Coronary artery (tissue), 2 donors: ENCODE data around the gene GPR148.

Experiments
- DNase-seq: peaks from one replicate; pipeline ENCODE4 v3.0.0-alpha.2; 2017; ENCODE audit warnings: low spot score
- H3K27ac ChIP-seq, 2 donors: fragments of 200-600 bp; sonication (generic); one replicate each; pipeline ENCODE4 v1.5.1; 2016 to 2019
- H3K4me3 ChIP-seq: fragments of 200-600 bp; sonication (generic); 2 replicates; pipeline ENCODE4 v1.5.1; 2016; ENCODE audit warnings: mild to moderate bottlenecking, moderate library complexity
- CTCF ChIP-seq: fragments of 200-600 bp; sonication (generic); IDR thresholded peaks from one replicate; pipeline ENCODE4 v1.5.1; 2019; ENCODE audit warnings: antibody characterized with exemption

GPR148 gene

GRCh38 chr2:130755256-130756052 lies 26.6 kb downstream of the GPR148 start, which contains the start of gene AMER3:
TSS of gene AMER3 (plus strand) at chr2:130755540. CDS start at chr2:130762073, 6,533 bp downstream.
- Histone ChIP-seq H3K4me3 (peak within 1 kb of the TSS; percentile 57), H3K27ac (no peak within 1 kb of the TSS)
- no peak for TF ChIP-seq CTCF
- no peak for DNase-seq

DNA sequence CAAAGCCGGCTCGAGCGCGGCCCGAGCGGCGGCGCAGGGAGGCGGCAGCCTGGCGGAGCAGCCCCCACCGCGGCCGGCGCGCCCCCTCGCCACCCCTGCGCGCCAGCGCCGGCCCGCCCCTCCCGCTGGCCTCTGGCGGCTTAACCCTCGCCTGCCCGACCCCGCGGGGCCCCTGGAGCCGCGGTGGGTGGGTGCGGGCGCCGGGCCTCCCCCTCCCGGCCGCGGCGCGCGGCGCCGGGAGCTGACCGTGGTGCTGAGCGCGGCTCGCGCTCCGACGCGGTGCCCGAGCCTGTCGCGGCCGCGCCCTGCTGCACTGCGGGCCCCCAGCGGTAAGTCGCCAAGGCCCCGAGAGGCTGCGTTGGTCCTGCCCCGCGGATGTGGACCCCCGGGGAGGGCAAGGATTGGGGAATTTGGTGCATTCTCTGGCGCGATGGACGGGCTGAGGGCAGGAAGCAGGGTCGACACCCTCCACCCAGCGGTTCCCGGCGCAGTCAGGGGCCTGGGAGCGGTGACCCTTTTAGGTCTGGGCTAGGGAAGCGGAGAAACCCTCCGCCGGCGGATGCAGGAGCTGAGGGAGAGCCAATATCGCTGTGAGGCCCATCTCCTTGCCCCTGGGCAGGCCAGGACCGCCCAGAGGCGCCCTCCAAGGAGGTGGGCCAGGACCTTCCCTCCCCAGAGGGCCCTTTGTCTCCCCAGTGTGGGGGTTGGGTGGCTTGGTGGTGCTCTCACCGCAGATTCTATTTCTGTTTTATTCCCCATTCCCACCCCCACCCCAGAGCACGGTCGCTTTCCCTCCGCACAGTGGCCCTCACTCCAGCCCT lies 27.4 kb downstream of the GPR148 start:
- DNase-seq = no peak
- Histone ChIP-seq H3K27ac (no peak overlapping the region), H3K4me3 (peak overlapping the region; percentile 57)
- TF ChIP-seq CTCF = no peak

- no peak for TF ChIP-seq CTCF
- H3K27ac ChIP-seq = no peak overlapping the region
- DNase-seq = no peak
- no peak overlapping the region for H3K4me3 ChIP-seq
Measured at GRCh38 chr2:130756874-130757668, 28.2 kb downstream of the GPR148 start.

GRCh38 chr2:130759906-130760753 lies 31.3 kb downstream of the GPR148 start:
- Histone ChIP-seq H3K4me3 (no peak overlapping the region), H3K27ac (no peak overlapping the region)
- peak; percentile 72 for DNase-seq
- TF ChIP-seq CTCF = no peak

GRCh38 chr2:130760754-130761751 lies 32.2 kb downstream of the GPR148 start:
- DNase-seq = no peak
- no peak overlapping the region for H3K27ac ChIP-seq
- H3K4me3 ChIP-seq = no peak overlapping the region

More at GRCh38 chr2:130760754-130761751, 32.2 kb downstream of the GPR148 start:
- TF ChIP-seq CTCF = no peak
